ENCODE results near the gene SERPING1. TPM values are rescaled to one million over a fixed set of nuclear protein-coding genes. Genes with fewer than 3 reads are reported as not detected.

SERPING1 gene
- total and polyA plus RNA-seq, 2 of the 13 experiments (the other 11 are each of a cell fraction or from before 2014, with no cell fraction given), result 2.0 to 10.4 TPM

GRCh38 chr11:57552479-57552878 lies 45.0 kb upstream of the SERPING1 start (continued):
- TF ChIP-seq ARID5B (CRISPR knock-in tag; IDR thresholded peaks at IDR 0.05) (peak; percentile 58), PATZ1 (CRISPR knock-in tag; IDR thresholded peaks at IDR 0.05) (0 out of 2 replicates have a peak, but pooled peaks have one; percentile 25), SP2 (CRISPR knock-in tag; IDR thresholded peaks at IDR 0.05) (no peak), MLLT10 (CRISPR knock-in tag; IDR thresholded peaks at IDR 0.05) (no peak), ZNF431 (CRISPR knock-in tag; IDR thresholded peaks at IDR 0.05; ENCODE audit: borderline replicate concordance, low read depth) (no peak), SRSF1 (optimal IDR thresholded peaks at IDR 0.05; ENCODE audit: low read depth, low read length) (no peak), ZNF644 (CRISPR knock-in tag; IDR thresholded peaks at IDR 0.05; ENCODE audit: low read depth) (peak; percentile 62; the same call in 1 of the 2 replicates), RARA (CRISPR knock-in tag; IDR thresholded peaks at IDR 0.05) (peak; percentile 25; the same call in 1 of the 2 replicates), ZSCAN22 (CRISPR knock-in tag; IDR thresholded peaks at IDR 0.05) (no peak), HOXA3 (CRISPR knock-in tag; IDR thresholded peaks at IDR 0.05) (peak; percentile 38; the same call in 1 of the 2 replicates), HDAC6 (IDR thresholded peaks at IDR 0.05; ENCODE audit: low read depth, low read length) (no peak), SNAPC2 (CRISPR knock-in tag; IDR thresholded peaks at IDR 0.05) (no peak), GATAD2A (CRISPR knock-in tag; IDR thresholded peaks at IDR 0.05) (peak; percentile 66), ZIK1 (CRISPR knock-in tag; IDR thresholded peaks at IDR 0.05; ENCODE audit: borderline replicate concordance, low read depth) (no peak), SSRP1 (CRISPR knock-in tag; IDR thresholded peaks at IDR 0.05) (no peak), ZNF784 (CRISPR knock-in tag; IDR thresholded peaks at IDR 0.05; ENCODE audit: borderline replicate concordance) (no peak), NR2F6 (IDR thresholded peaks at IDR 0.05) (peak; percentile 87), NR2F6 (CRISPR knock-in tag; IDR thresholded peaks at IDR 0.05) (peak; percentile 67), PLSCR1 (CRISPR knock-in tag; IDR thresholded peaks at IDR 0.05; ENCODE audit: borderline replicate concordance) (no peak), KMT2A (CRISPR knock-in tag; IDR thresholded peaks at IDR 0.05) (no peak), HIVEP1 (CRISPR knock-in tag; IDR thresholded peaks at IDR 0.05) (no peak), SP1 (IDR thresholded peaks at IDR 0.05) (no peak), SP1 (CRISPR knock-in tag; IDR thresholded peaks at IDR 0.05) (no peak), ZFP36 (IDR thresholded peaks at IDR 0.05; ENCODE audit: borderline replicate concordance, low read depth, low read length, partially characterized antibody) (no peak), ZNF558 (CRISPR knock-in tag; IDR thresholded peaks at IDR 0.05; ENCODE audit: borderline replicate concordance) (no peak), NR2C2 (CRISPR knock-in tag; IDR thresholded peaks at IDR 0.05; ENCODE audit: borderline replicate concordance) (no peak), MXI1 (IDR thresholded peaks at IDR 0.05; ENCODE audit: borderline replicate concordance, low read depth, low read length) (no peak)
